K562 (cell line): ENCODE measurements around the gene CTTNBP2NL. TPM values are rescaled to one million over a fixed set of nuclear protein-coding genes. Genes with fewer than 3 reads are reported as not detected.

Experiments
- ATAC-seq: fragments of 200-7000 bp; cut with Tn5 transposase; 3 replicates; pipeline ENCODE4 v1.9.1; 2020; ENCODE audit warnings: moderate library complexity
- BruUV-seq: library from RNA; stranded (reverse); fragments of 400-500 nt; replicated peaks from 2 replicates; lab custom pipeline; 2021; lab: Mats Ljungman, UMichigan
- CTCF ChIA-PET: fragments of 300-600 bp; formaldehyde crosslinking; extraction: SDS; loops from one replicate; lab custom pipeline; 2021; ENCODE audit warnings: low intra/inter-chr PET ratio; lab: Yijun Ruan, JAX
- POLR2A ChIA-PET: fragments of 300-600, 350-650 bp; sonication (Branson Sonifier 250); formaldehyde crosslinking; extraction: SDS; loops from one replicate; lab custom pipeline; 2021; ENCODE audit warnings: antibody characterized with exemption, inconsistent platforms; lab: Yijun Ruan, JAX
- DNase-seq, 4 experiments: peaks; one replicate each; pipeline versions ENCODE4 v3.0.0 to v3.0.0-alpha.2; 2011 to 2018; ENCODE audit warnings: low spot score in 3 of 4, mixed read lengths in 3 of 4; ENCODE audit errors: extremely low read depth in 1 of 4
- FAIRE-seq: peaks from 2 replicates; lab custom pipeline; 2011; peaks lifted over from hg19 to GRCh38; lab: Jason Lieb, UNC
- H2AFZ ChIP-seq: 2 replicates; pipeline ENCODE4 v1.6.0; 2011; ENCODE audit warnings: low read depth, low read length, control low read depth, inconsistent platforms
- H3K27ac ChIP-seq: fragments of 200-600 bp; 3 replicates; pipeline ENCODE4 v1.8.0; 2011; ENCODE audit warnings: low read depth, mild to moderate bottlenecking, control low read depth, inconsistent platforms, low read length, moderate library complexity, mixed read lengths; ENCODE audit errors: extremely low read depth
- H3K27me3 ChIP-seq, 2 experiments: fragments of 300-600 bp in 1 of 2; 2 replicates in 1 of 2; 3 replicates in 1 of 2; pipeline versions ENCODE4 v1.6.0 to v1.8.0; 2011; ENCODE audit warnings: inconsistent platforms in 2 of 2, low read length in 2 of 2, mild to moderate bottlenecking in 1 of 2, mixed read lengths in 1 of 2, moderate library complexity in 1 of 2; ENCODE audit not compliant: control insufficient read depth in 2 of 2, insufficient read depth in 2 of 2
- H3K36me3 ChIP-seq: fragments of 300-600 bp; 3 replicates; pipeline ENCODE4 v1.8.0; 2011; ENCODE audit warnings: mild to moderate bottlenecking, low read length, inconsistent platforms; ENCODE audit not compliant: control insufficient read depth, insufficient read depth
- H3K4me1 ChIP-seq, 2 experiments: fragments of 200-600 bp in 1 of 2; replicated peaks in 1 of 2; 2 replicates in 1 of 2; 3 replicates in 1 of 2; pipeline versions ENCODE4 v1.5.1 to v1.8.0; 2011; ENCODE audit warnings: inconsistent platforms in 2 of 2, low read length in 2 of 2, mild to moderate bottlenecking in 1 of 2, mixed read lengths in 1 of 2, moderate library complexity in 1 of 2; ENCODE audit not compliant: control insufficient read depth in 2 of 2, insufficient read depth in 2 of 2
- H3K4me2 ChIP-seq: 2 replicates; pipeline ENCODE4 v1.6.1; 2011; ENCODE audit warnings: low read length, control low read depth, inconsistent platforms, mixed read lengths; ENCODE audit not compliant: insufficient read depth
- H3K4me3 ChIP-seq: fragments of 200-600 bp; sonication (generic), shearing (Covaris generic); 2 replicates; pipeline ENCODE4 v1.5.1; 2016; ENCODE audit warnings: control low read depth, inconsistent platforms
- H3K79me2 ChIP-seq: fragments of 200-600 bp; 3 replicates; pipeline ENCODE4 v1.8.0; 2011; ENCODE audit warnings: low read length, inconsistent platforms; ENCODE audit not compliant: control insufficient read depth, insufficient read depth
- H3K9ac ChIP-seq, 2 experiments: 2 replicates each; pipeline versions ENCODE4 v1.6.0 to v1.6.1; 2011; ENCODE audit warnings: low read depth in 2 of 2, low read length in 2 of 2, control low read depth in 1 of 2, inconsistent platforms in 1 of 2, mild to moderate bottlenecking in 1 of 2, mixed read lengths in 1 of 2; ENCODE audit not compliant: insufficient read depth in 1 of 2
- H3K9me1 ChIP-seq: one replicate; pipeline ENCODE4 v1.6.0; 2011; ENCODE audit warnings: inconsistent platforms, mild to moderate bottlenecking, low read length, moderate library complexity; ENCODE audit not compliant: control insufficient read depth, insufficient read depth
- H3K9me3 ChIP-seq: replicated peaks from 2 replicates; pipeline ENCODE4 v1.5.1; 2011; ENCODE audit warnings: low read depth, low read length, inconsistent platforms; ENCODE audit not compliant: control insufficient read depth, insufficient read depth
- H4K20me1 ChIP-seq: replicated peaks from 2 replicates; pipeline ENCODE4 v1.6.1; 2011; ENCODE audit warnings: low read length, inconsistent platforms, mixed read lengths; ENCODE audit not compliant: control insufficient read depth, insufficient read depth
- BRF1 ChIP-seq: IDR thresholded peaks from 3 replicates; pipeline ENCODE4 v1.6.1; 2011; ENCODE audit warnings: borderline replicate concordance, mild to moderate bottlenecking; ENCODE audit not compliant: insufficient read length; ENCODE audit errors: extremely low read depth
- HNRNPUL1 ChIP-seq: fragments of 200-400 bp; formaldehyde crosslinking; IDR thresholded peaks from 2 replicates; pipeline ENCODE4 v1.6.1; 2017; ENCODE audit warnings: low read length
- TARDBP ChIP-seq: fragments of 450-650 bp; IDR thresholded peaks from 2 replicates; pipeline ENCODE4 v1.6.1; 2016
- YY1 ChIP-seq, 3 experiments: IDR thresholded peaks; 2 replicates each; pipeline ENCODE4 v1.6.1; 2011; ENCODE audit warnings: low read length in 2 of 3, mild to moderate bottlenecking in 2 of 3, moderate library complexity in 2 of 3, borderline replicate concordance in 1 of 3, control low read depth in 1 of 3, low read depth in 1 of 3; ENCODE audit not compliant: insufficient read depth in 3 of 3, insufficient replicate concordance in 2 of 3, control insufficient read depth in 1 of 3, insufficient read length in 1 of 3; ENCODE audit errors: extremely low read depth in 1 of 3
- ZNF318 ChIP-seq, 2 experiments: fragments of 450-650 bp; IDR thresholded peaks; 2 replicates each; pipeline ENCODE4 v1.6.1; 2016; ENCODE audit warnings: mild to moderate bottlenecking in 2 of 2, borderline replicate concordance in 1 of 2, low read depth in 1 of 2, moderate library complexity in 1 of 2
- ZNF408 ChIP-seq: fragments of 250-450 bp; sonication (Bioruptor Pico); IDR thresholded peaks from 2 replicates; pipeline ENCODE4 v1.4.0; 2020; ENCODE audit warnings: low read depth, mild to moderate bottlenecking, moderate library complexity
- ZNF561 ChIP-seq: fragments of 450-650 bp; formaldehyde crosslinking; conservative IDR thresholded peaks from 2 replicates; pipeline ENCODE4 v1.4.0; 2020; ENCODE audit warnings: mild to moderate bottlenecking, moderate library complexity
- WGBS: fragments of 100-300 bp; shearing (Covaris generic); methylation state at CpG from one replicate; pipeline ENCODE4 v1.1.6; 2016; ENCODE audit warnings: low coverage, mixed read lengths; ENCODE audit not compliant: insufficient coverage; ENCODE audit errors: missing lambda C conversion rate; 5-methylcytosine and 5-hydroxymethylcytosine counted together
- in situ Hi-C: fragments of 300-500 bp; cut with MboI; formaldehyde crosslinking; loops from 4 replicates; pipeline ENCODE4 v1.15.0; 2018; ENCODE audit warnings: inconsistent platforms, mixed read lengths
- intact Hi-C: fragments of 100-400 bp; cut with micrococcal nuclease; formaldehyde crosslinking; loops from 2 replicates; pipeline ENCODE4 v1.14.2; 2022
- polyA plus RNA-seq, 8 experiments: library from polyadenylated mRNA; depleted of rRNA in 4 of 8; stranded (reverse) in 5 of 8; unstranded in 3 of 8; fragments of >200 nt; fragmentation: Nextera tagmentation in 2 of 8; fragmentation: Illumina TruSeq in 1 of 8; extraction: Ambion mirVana in 2 of 8; extraction: Trizol in 1 of 8; gene quantifications; 2 replicates each; pipeline versions ENCODE4 v1.2.1 to v1.2.3, GENCODE V29; 2011 to 2014; ENCODE audit warnings: inconsistent platforms in 1 of 8, missing spikeins in 1 of 8
- total RNA-seq, 7 experiments: library from RNA; depleted of rRNA in 6 of 7; stranded (reverse); fragments of >200 nt in 6 of 7; fragmentation: Illumina TruSeq in 2 of 7; extraction: Trizol in 2 of 7; gene quantifications; 2 replicates each; pipeline versions ENCODE4 v1.2.1 to v1.2.3, GENCODE V29; 2011 to 2021; ENCODE audit warnings: low replicate concordance in 1 of 7

CTTNBP2NL gene
- total and polyA plus RNA-seq, 9 of the 15 experiments (the other 6 are each of a cell fraction or from before 2014, with no cell fraction given): 0.27 to 1.4 (median 0.62) TPM

- Histone ChIP-seq H4K20me1 (no peaks in the 10 kb centered on the region), H3K4me1 (no peaks in the 10 kb centered on the region), H3K36me3 (no peaks in the 10 kb centered on the region), H3K4me2 (no peak overlapping the region), H3K9ac (no peak overlapping the region), H3K27me3 (peaks cover 9 to 10% of the 10 kb centered on the region in 2 experiments; a peak in 4 of 5 replicates), H3K9me3 (no peaks in the 10 kb centered on the region), H3K4me3 (no peak overlapping the region), H2AFZ (no peak overlapping the region), H3K27ac (no peak overlapping the region), H3K79me2 (no peaks in the 10 kb centered on the region), H3K9me1 (no peaks in the 10 kb centered on the region)
- POLR2A ChIA-PET: no interaction called here
- CTCF ChIA-PET: no interaction called here
- in situ Hi-C loops: no loop called here
- intact Hi-C loops: no loop called here
- no peak for ATAC-seq
- no TSS peak for BruUV-seq
- no peak for FAIRE-seq
- 0% methylated on average over 1 of the region's 1 CpG for WGBS
- TF ChIP-seq ZNF561 (CRISPR knock-in tag) (no peak), TARDBP (no peak), HNRNPUL1 (no peak), ZNF408 (CRISPR knock-in tag) (no peak), BRF1 (no peak), YY1 (IDR thresholded peaks at IDR 0.05; ENCODE audit: borderline replicate concordance in 1 of 3, control insufficient read depth in 1 of 3, extremely low read depth in 1 of 3, insufficient read depth in 3 of 3, insufficient read length in 1 of 3, insufficient replicate concordance in 2 of 3, low read depth in 1 of 3, low read length in 2 of 3) (no peak), ZNF318 (IDR thresholded peaks at IDR 0.05; ENCODE audit: borderline replicate concordance in 1 of 2, low read depth in 1 of 2) (no peak)
- no peak for DNase-seq
Measured at GRCh38 chr1:112406771-112407170, 10.8 kb downstream of the CTTNBP2NL start.
